ENCODE data around the gene FBXO33.
"Not testable (repeated sequence)": the region's sequence is repeated elsewhere in the genome, so short reads cannot be mapped to it uniquely, and the experiment has no call there.

The FBXO33 gene

GRCh38 chr14:39372656-39373055 lies 59.6 kb downstream of the FBXO33 start:
- no peak for DNase-seq (ENCODE audit: low spot score)

GRCh38 chr14:39370415-39370814 lies 61.8 kb downstream of the FBXO33 start:
- DNase-seq (ENCODE audit: low spot score): no peak

- no peak for DNase-seq (ENCODE audit: low spot score)
These were observed 63.2 kb downstream of the FBXO33 start for GRCh38 chr14:39369029-39369428.

- peak; percentile 22 for DNase-seq (ENCODE audit: low spot score)
These were observed 63.8 kb downstream of the FBXO33 start for GRCh38 chr14:39368261-39368959.

- DNase-seq (ENCODE audit: low spot score): no peak
These were observed 64.9 kb downstream of the FBXO33 start for GRCh38 chr14:39367387-39367751.

GRCh38 chr14:39366460-39367386 lies 65.5 kb downstream of the FBXO33 start:
- DNase-seq (ENCODE audit: low spot score): no peak

GRCh38 chr14:39365354-39365753 lies 66.9 kb downstream of the FBXO33 start:
- no peak for DNase-seq (ENCODE audit: low spot score)

- DNase-seq (ENCODE audit: low spot score): no peak
These were observed 67.7 kb downstream of the FBXO33 start for GRCh38 chr14:39364509-39364908.

GRCh38 chr14:39361556-39361955 lies 70.7 kb downstream of the FBXO33 start:
- DNase-seq (ENCODE audit: low spot score): not testable (repeated sequence)

- no peak for DNase-seq (ENCODE audit: low spot score)
These were observed 71.9 kb downstream of the FBXO33 start for GRCh38 chr14:39360316-39360715.

- not testable (repeated sequence) for DNase-seq (ENCODE audit: low spot score)
These were observed 73.2 kb downstream of the FBXO33 start for GRCh38 chr14:39359069-39359468.

GRCh38 chr14:39351708-39352107 lies 80.5 kb downstream of the FBXO33 start:
- no peak for DNase-seq (ENCODE audit: low spot score)

- DNase-seq (ENCODE audit: low spot score): no peak
These were observed 81.4 kb downstream of the FBXO33 start for GRCh38 chr14:39350866-39351265.

Data from HuH-7.5 (cell line).